DMS53 (cell line): Measurements from ENCODE around the gene LRPAP1.
"Not testable (repeated sequence)": the region's sequence is repeated elsewhere in the genome, so short reads cannot be mapped to it uniquely, and the experiment has no call there.

Experiments used
- DNase-seq: peaks from one replicate; lab custom pipeline; 2025; lab: John Stamatoyannopoulos, UW

The LRPAP1 gene

DNA sequence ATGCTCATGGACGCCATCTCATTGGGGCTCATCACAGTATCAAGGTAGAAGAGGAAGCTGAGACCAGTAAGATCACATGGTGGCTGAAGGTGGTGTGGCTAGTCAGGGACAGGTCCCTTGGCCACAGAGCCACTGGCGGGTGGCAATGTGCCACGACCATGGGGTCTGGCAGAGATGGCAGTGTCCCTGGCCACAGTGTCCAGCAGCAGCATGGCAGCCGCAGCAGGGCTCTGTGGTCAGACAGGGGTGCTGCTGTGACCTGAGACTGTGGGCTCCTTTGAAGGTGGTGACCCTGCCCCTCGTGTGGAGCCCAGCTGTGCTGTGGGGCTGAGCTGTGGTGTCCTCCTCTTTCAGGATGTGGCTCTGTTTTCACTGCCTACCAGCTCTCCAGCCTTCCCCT lies 71.3 kb downstream of the LRPAP1 start:
- DNase-seq: no peak

DNA sequence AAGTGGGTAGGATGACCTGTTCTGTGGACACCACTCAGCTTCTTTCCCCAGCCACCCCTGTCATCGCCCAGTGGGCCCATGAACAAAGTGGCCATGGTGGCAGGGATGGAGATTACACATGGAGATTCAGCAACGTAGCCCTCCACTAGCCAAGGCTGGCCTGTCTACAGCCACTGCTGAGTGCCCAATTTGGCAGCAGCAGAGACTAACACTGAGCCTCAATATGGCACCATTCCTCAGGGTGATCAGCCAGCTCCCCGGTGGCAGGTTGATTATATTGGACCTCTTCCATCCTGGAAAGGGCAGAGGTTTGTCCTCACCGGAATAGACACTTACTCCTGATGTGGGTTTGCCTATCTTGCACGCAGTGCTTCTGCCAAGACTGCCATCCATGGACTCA lies 73.1 kb downstream of the LRPAP1 start:
- DNase-seq: not testable (repeated sequence)

DNA sequence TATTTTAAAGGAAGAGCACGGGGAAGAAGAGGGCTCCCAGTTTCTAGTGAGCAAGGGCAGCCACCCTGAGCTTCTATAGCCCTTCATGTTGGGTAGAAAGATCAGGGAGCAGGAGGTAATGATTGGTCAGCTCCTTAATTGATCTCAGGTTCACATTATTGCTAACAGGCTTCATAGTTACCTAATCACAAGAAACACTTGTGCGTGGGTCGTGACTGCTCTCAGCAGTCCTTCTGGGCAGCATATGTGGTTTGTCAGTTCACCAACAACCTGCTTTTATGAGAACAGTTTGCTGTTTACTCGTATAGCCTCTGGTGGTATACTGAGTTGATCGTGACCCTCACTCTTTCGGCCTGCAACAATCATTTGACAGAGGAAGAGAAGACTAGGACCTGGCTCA lies 73.9 kb downstream of the LRPAP1 start:
- no peak for DNase-seq

- not testable (repeated sequence) for DNase-seq
Measured at GRCh38 chr4:3455596-3455995, 76.6 kb downstream of the LRPAP1 start.
